NCI-H2107 treated with DMSO at 0.1 percent for 48 hours (cell line): ENCODE data around the gene CCDC149.

Source experiments
- DNase-seq: peaks from one replicate; lab custom pipeline; 2025; ENCODE audit not compliant: unreplicated experiment; lab: John Stamatoyannopoulos, UW

The CCDC149 gene

GRCh38 chr4:24881508-24882196, 31.2 kb downstream of the CCDC149 start:
- no peak for DNase-seq

GRCh38 chr4:24880186-24880585, 32.7 kb downstream of the CCDC149 start:
- DNase-seq, result no peak

- no peak for DNase-seq
Measured at GRCh38 chr4:24878636-24879016, 34.2 kb downstream of the CCDC149 start.

DNA sequence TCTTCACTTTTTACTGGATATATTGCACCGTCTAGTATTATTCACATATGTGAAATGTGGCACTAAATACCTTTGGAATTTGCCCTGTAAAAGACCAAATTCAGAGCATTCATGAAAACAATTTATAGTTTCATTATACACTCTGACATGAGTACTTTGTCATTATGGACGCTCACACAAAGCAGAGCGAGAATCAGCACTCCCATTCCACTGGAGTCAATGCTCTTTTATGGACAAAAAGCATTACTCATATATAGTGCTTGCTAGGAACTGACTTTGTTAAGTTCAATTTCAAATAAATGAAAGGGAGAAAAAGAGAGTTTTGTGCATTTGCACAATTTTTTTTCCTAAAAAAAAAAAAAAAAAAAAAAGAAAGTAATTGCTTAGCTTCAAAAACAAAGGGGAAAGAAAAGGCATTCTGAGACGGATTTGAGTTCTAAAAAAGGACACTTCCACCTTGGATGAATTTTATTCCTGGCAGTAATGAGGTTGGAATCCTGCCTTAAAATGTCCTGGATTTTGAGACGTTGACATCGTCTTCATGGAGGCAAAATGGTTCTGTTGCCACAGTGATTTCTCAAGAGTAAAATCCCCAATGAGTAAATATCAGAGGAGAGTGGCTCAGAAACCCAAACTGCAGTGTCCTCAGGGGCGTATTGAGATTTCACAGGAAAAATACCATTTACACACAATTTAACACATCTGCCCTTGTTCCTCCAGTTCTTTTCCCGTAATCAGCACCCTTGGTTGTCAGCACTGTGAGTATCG, 34.8 kb downstream of the CCDC149 start:
- DNase-seq, result no peak

GRCh38 chr4:24876431-24876830, 36.4 kb downstream of the CCDC149 start:
- no peak for DNase-seq

GRCh38 chr4:24872720-24873119, 40.1 kb downstream of the CCDC149 start:
- no peak for DNase-seq

- DNase-seq, result no peak
Measured at GRCh38 chr4:24871210-24871609, 41.6 kb downstream of the CCDC149 start.

DNA sequence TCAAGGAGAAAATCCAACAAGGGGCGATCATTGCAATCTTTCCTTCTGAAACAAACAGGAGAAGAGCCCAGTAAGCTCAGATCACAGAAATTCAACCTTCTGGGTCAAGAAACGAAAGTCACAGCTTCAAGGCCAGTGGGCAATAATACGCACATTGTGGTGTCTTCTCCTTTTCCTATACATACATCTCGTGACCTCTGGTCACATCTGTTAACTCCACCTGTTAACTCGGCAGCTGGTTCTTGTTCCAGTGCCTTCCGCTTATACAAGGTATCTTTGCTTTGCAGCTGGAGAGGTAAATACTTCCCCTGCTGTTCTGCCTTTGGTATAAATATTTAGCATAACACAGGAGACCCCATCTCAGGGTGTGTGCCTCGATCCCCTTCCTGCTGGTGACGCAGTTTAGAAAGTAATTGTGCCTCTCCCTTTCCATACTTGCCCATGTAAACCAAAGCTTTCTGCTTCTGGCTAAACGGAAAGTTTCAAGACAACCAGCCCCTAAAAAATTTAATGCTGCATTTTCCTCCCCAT, 45.0 kb downstream of the CCDC149 start:
- DNase-seq, result no peak

GRCh38 chr4:24867251-24867650, 45.6 kb downstream of the CCDC149 start:
- no peak for DNase-seq

DNA sequence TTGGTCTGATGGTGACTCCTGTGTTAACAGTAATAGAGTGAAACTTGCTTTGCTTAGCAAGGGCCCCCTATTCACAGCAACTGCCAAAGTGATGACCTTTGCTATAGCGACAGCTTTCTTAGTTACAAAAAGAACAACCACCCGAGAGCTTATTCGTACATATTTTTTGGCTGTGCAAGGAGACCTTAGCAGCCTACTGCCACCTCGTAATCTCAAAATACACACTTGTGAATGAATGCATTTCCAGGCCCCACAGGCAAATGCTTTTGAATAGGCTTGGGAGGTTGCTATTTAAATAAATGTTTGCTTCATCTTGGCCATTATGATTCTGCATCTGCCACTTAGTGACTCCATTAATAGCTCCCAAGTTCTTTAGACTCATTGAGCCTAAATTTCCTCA, 47.4 kb downstream of the CCDC149 start:
- no peak for DNase-seq

DNA sequence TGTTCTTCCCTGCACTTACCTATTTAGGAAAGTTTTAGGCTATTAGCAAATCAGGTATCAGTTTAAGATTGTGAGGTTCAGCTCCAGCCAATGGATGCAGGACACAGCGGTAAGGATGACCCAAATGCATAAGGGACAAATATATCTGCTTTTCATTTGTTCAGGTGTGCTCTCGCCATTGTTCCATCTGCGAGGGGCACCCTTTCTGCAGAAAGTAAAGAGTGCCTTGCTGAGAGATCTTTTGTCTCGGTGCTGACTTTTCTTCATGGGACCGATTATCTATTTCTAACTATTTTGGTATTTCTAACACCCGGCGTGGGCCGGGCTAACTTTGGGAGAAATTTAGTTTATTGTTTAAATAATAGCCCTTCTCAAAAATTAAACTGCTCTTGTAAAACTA, 49.0 kb downstream of the CCDC149 start:
- no peak for DNase-seq

DNA sequence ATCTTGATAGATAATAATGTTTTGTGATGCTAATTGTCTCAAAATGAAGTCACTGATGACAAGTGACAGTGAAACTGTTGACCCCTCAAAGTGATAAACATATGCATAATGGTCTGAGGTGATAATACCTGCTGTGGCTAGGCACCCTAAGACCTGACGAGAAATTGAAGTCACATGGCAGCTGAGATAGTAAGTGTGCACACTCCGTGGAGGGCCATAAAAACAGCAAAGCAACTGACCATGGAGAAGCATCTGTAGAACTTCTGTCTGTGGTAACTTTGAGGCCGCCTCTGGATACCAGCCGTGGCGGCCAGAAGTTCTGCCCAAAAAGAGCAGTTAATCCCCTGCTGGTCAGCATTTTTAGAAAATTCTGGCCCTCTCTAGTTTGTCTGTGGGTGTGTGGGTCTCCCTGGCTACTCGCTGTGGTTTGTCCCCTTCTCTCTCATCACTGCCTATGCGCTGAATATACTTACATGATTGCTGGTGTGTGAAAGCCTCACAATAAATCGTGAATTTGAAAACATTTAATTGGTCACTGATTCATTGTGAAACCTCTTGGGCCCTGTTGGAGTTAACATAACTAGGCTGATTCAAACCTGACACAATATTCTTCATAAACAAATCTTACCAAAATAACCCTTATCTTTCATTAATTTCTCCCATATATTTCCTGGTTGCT, 50.6 kb downstream of the CCDC149 start:
- no peak for DNase-seq

GRCh38 chr4:24858550-24858949, 54.3 kb downstream of the CCDC149 start:
- DNase-seq, result no peak

GRCh38 chr4:24858026-24858425, 54.8 kb downstream of the CCDC149 start:
- DNase-seq, result no peak

GRCh38 chr4:24856586-24856985, 56.3 kb downstream of the CCDC149 start:
- DNase-seq, result no peak

- DNase-seq, result no peak
Measured at GRCh38 chr4:24855741-24856140, 57.1 kb downstream of the CCDC149 start.

- DNase-seq, result no peak
Measured at GRCh38 chr4:24853142-24853541, 59.7 kb downstream of the CCDC149 start.

- DNase-seq, result no peak
Measured at GRCh38 chr4:24850674-24851073, 62.2 kb downstream of the CCDC149 start.

GRCh38 chr4:24849756-24850155, 63.1 kb downstream of the CCDC149 start:
- no peak for DNase-seq

DNA sequence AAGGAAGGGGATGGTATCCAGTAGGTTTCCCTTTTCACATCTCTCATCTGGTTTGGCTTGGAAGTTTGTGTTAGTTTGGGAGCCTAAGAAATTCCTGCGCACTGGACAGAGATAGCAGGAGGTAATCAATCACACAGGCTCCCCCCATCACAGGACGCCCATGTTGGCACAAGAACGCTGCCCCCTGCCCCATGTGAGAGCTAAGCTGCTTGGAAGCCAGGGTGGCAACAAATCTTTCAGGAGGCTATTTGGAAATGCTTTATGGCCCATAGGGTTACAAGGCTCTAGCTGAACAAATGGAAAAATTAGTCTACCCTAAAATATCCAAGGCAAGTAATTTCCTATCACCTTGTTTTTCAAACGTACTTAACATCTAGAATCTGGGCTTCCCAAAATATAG, 63.5 kb downstream of the CCDC149 start:
- DNase-seq, result no peak

DNA sequence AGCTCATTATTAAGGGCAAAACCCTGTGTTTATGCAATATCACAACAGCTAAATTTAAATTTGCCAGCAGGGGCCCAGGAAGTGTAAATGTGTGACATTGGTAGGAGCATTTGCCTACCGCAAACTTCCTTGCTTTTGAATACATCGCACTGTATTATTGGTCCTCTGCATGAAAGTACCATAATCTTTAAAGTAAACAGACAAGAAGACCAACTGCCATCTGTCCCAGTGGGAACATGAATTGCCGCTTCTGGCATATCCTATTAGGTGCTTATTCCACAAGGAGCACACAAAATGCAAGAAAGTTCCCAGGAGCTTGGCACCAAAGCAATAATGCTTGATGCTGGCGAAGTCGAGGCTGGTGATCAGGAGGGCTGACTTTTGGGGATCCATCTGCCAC, 66.1 kb downstream of the CCDC149 start:
- DNase-seq, result no peak

- no peak for DNase-seq
Measured at GRCh38 chr4:24845902-24846301, 66.9 kb downstream of the CCDC149 start.
